Hindlimb muscle (tissue), 1 donor: ENCODE measurements around the gene BIK. TPM values are rescaled to one million over a fixed set of nuclear protein-coding genes. Genes with fewer than 3 reads are reported as not detected.

Source experiments
- DNase-seq: peaks from one replicate; pipeline ENCODE4 v3.0.0-alpha.2; 2013
- polyA plus RNA-seq: library from polyadenylated mRNA; unstranded; fragments of 120-200 nt; gene quantifications from one replicate; pipeline ENCODE4 v1.2.1, GENCODE V29; 2013; ENCODE audit not compliant: insufficient read length

BIK gene
- polyA plus RNA-seq, 1 donor: not detected

DNA sequence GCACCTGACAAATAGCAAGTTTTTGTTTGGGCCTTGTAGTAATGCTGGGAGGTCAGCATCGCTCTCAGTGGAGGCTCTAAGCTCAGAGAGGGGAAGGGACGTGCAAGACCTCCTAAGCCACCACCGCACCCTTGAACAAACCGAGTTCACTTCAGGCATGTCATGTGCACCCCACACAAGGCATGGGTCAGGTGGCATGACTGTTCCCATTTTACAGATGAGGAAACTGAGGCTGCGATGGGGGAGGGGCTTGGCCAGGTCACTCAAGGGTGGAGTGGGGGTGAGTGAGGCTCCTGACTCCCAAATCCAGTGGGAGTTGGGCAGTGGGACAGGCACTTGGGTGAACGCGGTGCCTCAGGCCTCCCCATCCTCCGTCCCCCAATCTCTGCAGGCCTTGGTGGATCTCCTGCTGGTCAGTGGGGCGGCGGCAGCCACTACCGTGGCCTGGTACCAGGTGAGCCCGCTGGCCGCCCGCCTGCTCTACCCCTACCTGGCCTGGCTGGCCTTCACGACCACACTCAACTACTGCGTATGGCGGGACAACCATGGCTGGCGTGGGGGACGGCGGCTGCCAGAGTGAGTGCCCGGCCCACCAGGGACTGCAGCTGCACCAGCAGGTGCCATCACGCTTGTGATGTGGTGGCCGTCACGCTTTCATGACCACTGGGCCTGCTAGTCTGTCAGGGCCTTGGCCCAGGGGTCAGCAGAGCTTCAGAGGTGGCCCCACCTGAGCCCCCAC, 52.0 kb downstream of the BIK start:
- no peak for DNase-seq

DNA sequence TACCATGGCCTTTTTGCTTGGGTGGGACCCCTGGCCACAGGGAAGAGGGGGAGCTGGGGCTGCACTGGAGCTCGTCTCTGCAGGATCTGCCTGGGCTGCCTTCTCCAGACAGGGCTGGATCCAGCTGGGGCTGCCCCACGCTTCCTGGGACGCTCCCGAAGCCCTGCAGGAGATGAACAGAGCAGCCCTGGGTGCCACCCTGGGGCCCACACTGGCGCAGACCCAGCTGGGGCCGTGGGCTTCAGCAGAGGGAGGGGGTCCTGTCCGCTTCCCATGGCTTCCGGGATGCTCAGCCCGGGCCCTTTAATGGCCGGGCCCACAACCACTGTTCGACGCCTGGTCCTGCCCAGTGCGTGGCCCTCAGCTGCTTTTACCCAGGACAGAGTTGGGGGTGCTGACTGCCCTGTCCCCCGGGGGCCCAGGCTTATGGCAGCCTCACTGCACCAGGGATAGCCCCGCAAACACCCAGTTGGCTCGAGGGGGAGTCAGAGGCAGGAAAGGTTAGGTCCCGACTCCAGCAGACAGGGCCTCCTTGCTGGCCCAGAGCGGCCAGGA, 52.8 kb downstream of the BIK start:
- DNase-seq: no peak

- DNase-seq: no peak
These were observed 54.1 kb downstream of the BIK start for GRCh38 chr22:43164636-43165035.

DNA sequence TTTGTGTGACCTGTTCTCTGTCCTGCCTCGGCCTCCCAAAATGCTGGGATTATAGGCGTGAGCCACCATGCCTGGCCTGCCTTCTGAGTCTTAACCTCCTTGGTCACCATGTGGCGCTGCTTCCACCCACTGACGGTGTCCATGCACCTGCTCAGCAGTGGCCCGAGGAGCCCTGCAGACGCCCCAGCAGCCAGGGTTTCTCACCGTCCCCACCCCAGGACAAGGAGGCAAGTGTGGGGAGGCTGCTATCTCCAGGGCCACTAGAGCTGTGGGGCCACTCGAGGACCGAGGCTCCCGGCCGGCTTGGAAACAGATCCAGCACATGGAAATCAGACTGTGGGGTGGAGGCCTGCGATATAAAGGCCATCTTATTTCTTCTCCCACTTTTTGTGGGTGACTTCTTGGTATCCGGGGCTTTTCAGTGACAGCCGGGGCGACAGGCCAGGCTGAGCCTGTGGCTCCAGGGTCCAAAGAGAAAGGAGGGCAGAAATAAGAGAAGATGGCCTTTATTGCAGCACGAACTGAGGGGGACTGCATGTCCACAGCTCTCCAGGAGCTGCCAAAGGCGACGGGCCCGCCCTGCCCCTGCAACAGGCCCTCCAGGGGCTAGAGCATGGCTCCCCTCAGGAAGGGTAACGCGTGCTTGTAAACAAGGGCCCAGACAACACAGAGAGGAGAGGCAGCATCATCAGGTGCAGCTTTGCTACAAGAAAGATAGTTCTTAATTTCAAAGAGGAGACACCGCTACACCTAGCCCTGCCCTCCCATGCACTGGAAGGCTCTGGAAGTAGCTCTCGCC, 55.8 kb downstream of the BIK start:
- DNase-seq: no peak

- DNase-seq: no peak
These were observed 56.5 kb downstream of the BIK start for GRCh38 chr22:43167001-43167589.

DNA sequence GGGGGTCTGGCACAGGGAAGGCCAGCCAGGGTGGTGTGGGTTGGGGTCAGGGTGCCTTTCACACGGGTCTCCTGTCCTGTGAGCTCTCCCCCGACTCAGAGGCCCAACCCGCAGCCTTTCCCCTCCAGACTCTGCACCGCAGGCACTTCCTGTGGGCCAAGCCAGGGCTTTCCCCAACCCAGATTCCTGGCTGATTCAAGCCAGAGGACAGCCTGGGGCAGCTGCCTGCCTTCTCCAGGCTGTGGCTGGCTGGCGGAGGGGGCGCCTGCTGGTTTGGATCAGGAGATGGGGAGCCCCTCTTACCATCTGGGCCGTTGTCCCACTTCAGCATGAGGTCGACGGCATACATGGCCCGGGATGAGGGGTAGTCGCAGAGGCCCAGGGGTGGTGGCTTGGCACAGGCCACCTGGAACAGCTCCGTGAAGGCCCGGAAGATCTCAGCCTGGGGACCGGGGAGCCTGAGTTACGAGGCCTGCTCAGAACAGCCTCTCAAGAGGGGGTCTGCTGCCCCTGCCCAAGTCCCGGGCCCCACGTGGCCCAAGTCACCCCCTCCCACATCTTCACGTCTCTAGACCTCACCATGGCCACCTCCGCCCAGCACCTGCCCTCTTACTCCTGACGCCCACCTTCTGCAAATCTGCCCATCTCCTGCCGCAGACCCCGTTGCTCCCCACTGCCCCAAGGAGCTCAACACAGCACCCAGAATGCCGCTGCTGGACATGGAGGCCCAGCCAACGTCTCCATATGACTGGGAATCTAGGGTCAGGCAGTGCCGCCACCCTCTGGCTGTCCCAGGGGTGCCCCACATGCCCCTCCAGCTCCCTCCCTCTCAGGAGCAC, 58.1 kb downstream of the BIK start:
- DNase-seq: no peak

DNA sequence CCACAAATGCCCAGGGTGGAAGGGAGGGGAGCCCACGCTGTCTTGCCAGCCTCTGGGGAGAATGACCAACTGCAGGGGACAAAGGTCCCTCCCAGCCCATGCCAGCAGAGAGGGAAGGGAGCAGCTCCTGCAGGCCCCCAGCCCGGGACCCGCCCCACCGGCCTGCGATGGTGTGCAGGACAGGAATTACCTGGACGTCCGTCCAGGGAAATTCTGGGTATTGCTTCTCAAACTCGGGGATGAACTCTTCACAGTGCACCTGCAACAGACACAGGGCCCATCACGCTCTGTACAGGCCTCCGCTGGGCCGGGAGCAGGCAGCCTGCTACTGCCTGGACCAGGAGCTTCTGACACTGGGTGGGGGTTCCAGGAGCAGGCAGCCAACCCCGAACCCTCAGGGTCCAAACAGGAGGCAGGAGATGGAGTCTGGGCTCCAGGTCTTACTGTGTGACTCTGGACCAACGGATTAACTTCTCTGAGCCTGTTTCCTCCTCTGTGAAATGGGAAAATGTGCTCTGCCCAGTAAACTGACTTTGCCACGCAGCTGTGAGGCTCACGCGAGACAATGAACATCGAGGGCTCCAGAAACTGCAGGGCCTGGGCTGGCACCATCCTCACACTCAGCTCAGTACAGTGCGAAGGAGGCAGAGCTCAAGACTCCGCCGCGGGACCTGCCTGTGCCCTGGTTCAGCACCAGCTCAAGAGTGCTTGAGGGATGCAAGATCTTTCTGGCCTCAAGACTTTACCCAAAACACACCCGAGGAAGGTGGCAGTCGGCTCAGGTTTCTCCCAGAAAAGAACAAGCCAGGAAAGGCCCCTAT, 59.0 kb downstream of the BIK start:
- DNase-seq: no peak

DNA sequence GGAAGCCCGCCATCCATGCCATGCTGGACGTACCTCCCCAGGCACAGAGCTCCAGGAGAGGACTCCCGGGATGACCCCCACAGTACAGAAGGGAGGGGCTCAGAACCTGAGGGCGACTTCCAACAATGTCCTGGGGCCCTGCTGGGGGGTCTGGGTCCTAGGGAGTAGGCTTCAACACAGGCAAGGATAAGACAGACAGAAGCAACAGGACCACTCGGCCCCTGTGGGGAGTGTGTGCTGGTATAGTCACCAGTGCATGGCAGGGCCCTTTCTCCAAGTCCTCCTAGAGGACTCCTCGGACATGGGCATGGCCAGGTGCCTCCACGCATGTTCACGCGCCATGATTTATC, 59.6 kb downstream of the BIK start:
- no peak for DNase-seq

- DNase-seq: no peak
These were observed 60.5 kb downstream of the BIK start for GRCh38 chr22:43171019-43171491.

- DNase-seq: no peak
These were observed 61.1 kb downstream of the BIK start for GRCh38 chr22:43171607-43172006.

DNA sequence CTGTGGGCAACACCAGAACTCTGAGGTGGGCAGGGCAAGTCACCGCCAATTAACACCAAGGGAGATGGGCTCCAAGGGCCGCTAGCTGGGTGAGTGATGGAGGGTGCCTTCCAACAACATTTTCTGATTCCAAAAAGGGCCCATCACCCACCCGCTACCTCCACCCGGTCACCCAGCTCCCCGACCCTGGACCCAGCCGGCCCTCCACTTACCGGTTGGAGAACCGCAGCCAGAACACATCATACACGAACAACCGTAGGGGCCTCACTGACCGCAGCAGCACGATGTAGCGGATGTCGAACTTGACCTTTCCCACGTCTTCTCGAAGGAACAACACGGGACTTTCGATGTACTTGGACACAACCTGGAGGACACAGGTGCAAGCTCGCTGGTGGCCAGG, 61.6 kb downstream of the BIK start:
- DNase-seq: no peak

- no peak for DNase-seq
These were observed 63.0 kb downstream of the BIK start for GRCh38 chr22:43173566-43173965.

- no peak for DNase-seq
These were observed 63.6 kb downstream of the BIK start for GRCh38 chr22:43173976-43174720.

GRCh38 chr22:43174941-43175531, 64.5 kb downstream of the BIK start:
- no peak for DNase-seq

DNA sequence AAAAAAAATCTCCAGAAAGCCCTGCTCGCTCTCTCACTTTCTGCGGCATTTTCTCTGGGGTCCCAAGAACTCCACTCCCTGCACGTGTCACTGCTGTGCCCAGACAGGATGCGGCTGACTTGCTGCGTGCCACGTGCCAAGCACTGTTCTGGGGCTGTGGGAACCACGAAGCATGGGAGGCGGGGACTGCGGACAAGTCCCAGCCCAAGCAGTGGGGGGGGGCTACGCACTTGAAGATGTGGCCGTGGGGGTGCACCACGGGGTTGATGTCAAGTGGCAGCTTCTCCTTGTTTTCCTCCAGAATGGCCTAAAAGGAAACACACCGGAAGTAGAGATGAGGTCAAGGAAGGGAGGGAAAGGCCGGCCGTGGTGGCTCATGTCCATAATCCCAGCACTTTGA, 65.5 kb downstream of the BIK start:
- no peak for DNase-seq

DNA sequence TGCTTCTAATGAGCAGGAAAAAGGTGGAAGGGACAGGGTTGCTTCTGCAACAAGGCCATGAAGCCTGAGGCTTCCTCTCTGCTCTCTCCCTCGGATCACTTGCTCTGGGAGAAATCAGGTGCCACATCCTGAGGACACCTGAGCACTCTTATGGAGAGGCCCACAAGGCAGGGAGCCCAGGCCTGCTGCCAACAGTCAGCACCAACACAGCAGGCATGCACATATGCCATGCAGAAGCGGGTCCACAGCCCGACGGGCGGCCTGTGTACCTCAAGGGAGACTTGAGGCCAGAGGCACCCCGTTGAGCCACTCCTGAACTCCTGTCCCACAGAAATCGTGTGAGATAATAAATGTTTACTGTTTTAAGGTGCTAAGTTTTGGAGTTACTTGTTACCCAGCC, 66.9 kb downstream of the BIK start:
- DNase-seq: no peak
